ENCODE results near the gene STK10.
"Not testable (repeated sequence)": the region's sequence is repeated elsewhere in the genome, so short reads cannot be mapped to it uniquely, and the experiment has no call there.

Gene STK10

GRCh38 chr5:172166030-172166826 is 21.8 kb downstream of the STK10 start:
- no peak for DNase-seq (ENCODE audit: low read depth in 2 of 2)

GRCh38 chr5:172165465-172165864 is 22.6 kb downstream of the STK10 start:
- no peak for DNase-seq (ENCODE audit: low read depth in 2 of 2)

- no peak for DNase-seq (ENCODE audit: low read depth in 2 of 2)
These were observed 23.2 kb downstream of the STK10 start for GRCh38 chr5:172164769-172165212.

DNA sequence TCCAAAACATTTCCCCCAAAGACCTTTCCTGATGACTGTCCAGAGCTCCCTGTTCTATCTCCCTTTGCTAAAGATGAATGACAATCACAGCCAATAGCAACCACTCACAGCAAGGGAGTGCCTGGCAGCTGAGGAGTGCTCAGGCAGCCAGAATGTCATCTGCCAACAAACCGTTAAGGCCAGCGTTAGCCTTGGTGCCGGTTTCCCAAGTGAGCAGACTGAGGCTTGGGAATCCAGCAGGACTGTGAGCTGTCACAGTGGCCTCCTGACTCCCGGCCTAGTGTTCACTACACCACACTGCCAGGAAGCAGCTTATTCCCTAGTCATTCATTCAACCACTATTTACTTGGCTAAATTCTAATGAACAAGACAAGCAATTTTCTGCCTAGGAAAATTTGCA is 24.7 kb downstream of the STK10 start:
- no peak for DNase-seq (ENCODE audit: low read depth in 2 of 2)

- DNase-seq (ENCODE audit: low read depth in 2 of 2) = no peak
These were observed 25.1 kb downstream of the STK10 start for GRCh38 chr5:172162987-172163343.

DNA sequence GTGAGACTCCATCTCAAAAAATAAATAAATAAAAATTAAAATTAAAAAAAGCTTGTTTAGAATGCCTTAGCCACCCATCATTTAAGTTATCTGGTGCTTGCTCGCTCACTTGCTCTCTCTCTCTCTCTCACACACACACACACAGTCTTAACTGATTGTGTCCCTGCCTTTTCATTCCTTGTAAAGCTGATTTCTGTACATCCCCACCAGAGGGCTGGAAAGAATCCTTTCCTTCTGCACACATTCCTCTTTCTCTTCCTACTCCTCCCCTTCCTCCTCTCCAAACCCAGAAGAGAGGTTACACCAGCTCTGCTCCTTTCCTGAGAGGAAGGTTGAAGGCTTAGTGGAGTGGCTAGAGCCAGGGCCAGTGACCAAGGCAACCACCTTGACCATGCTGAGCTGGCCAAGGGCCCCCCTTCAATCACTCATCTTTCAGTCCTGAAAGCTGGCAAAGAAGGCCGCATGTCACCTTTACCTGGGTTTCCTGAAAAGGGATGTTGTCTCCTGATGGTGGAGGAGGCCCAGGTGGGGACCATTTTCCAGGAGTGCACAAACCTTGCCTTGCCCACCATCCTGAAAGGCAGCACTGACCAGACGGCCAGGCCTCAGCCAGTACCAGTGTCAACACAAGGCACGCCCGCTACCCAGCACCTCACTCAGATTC is 25.6 kb downstream of the STK10 start:
- no peak for DNase-seq (ENCODE audit: low read depth in 2 of 2)

GRCh38 chr5:172160506-172160905 is 27.5 kb downstream of the STK10 start:
- no peak for DNase-seq (ENCODE audit: low read depth in 2 of 2)

- no peak for DNase-seq (ENCODE audit: low read depth in 2 of 2)
These were observed 29.0 kb downstream of the STK10 start for GRCh38 chr5:172159016-172159415.

DNA sequence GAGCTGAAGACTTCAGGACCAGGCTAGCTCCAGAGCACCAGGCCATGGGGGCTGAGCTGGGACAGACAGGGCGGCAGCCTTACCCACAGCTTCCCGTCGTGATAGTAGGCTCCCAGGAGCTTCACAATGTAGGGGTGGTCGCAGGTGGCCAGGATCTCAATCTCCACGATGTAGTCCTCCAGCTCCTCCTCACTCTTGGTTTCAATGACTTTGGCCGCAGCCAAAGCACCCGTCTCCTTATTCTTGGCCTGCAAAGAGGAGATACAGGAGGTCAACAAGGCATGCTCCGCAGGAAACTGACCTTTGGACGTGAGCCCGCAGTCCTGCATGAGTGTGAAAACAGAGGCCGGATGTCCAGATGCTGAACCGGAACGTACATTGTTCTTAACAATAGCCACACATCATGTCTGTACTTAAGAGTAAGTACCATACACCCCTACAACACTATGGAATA is 31.5 kb downstream of the STK10 start:
- no peak for DNase-seq (ENCODE audit: low read depth in 2 of 2)

DNA sequence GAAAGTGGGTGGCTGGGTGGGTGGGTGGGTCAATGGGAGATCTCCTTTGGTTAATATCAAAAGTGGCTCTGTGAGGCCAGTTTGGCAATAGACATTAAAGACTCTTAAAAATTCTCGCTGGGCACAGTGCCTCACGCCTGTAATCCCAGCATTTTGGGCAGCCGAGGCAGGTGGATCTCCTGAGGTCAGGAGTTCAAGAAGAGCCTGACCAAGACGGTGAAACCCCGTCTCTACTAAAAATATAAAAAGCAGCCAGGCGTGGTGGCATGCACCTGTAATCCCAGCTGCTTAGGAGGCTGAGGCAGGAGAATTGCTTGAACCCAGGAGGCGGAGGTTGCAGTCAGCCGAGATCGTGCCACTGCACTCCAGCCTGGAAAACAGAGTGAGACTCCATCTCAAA is 32.9 kb downstream of the STK10 start:
- DNase-seq (ENCODE audit: low read depth in 2 of 2) = not testable (repeated sequence)

DNA sequence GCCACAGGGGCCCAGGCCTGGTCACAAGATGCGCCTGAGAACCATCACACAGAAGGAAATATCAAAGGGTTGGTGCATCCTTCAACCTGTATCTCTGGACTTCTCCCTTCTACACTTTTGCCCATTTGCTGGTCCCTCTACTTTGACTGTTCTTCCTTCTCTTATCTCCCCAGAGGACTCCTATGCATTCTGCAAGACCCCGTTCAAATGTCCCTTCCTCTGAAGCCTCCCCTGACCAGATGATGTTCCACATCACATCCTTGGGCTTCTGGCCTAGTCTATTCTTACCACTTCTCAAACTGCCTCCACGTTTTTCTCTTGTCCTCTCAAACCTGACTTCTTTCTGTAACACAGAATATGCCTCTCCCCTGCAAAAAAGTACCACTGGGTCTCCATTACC is 34.3 kb downstream of the STK10 start:
- DNase-seq (ENCODE audit: low read depth in 2 of 2) = no peak

GRCh38 chr5:172151661-172152210 is 36.3 kb downstream of the STK10 start:
- no peak for DNase-seq (ENCODE audit: low read depth in 2 of 2)

- no peak for DNase-seq (ENCODE audit: low read depth in 2 of 2)
These were observed 37.3 kb downstream of the STK10 start for GRCh38 chr5:172150514-172151425.

DNA sequence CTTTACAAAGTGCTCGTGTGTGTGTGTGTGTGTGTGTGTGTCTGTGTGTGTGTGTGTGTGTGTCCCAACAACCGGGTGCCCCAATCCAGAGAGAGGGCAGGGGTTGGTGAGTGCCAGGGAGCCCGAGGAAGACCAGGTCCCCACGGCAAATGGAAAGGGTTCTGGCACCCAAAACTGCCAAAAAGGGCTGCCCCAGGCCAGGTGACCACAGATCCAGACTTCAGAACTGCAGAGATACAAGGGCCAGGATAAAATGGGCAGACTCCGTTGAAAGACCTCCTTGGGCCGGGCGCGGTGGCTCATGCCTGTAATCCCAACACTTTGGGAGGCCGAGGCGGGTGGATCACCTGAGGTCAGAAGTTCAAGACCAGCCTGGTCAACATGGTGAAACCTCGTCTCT is 38.5 kb downstream of the STK10 start:
- DNase-seq (ENCODE audit: low read depth in 2 of 2) = not testable (repeated sequence)

- DNase-seq (ENCODE audit: low read depth in 2 of 2) = no peak
These were observed 39.0 kb downstream of the STK10 start for GRCh38 chr5:172149073-172149472.

DNA sequence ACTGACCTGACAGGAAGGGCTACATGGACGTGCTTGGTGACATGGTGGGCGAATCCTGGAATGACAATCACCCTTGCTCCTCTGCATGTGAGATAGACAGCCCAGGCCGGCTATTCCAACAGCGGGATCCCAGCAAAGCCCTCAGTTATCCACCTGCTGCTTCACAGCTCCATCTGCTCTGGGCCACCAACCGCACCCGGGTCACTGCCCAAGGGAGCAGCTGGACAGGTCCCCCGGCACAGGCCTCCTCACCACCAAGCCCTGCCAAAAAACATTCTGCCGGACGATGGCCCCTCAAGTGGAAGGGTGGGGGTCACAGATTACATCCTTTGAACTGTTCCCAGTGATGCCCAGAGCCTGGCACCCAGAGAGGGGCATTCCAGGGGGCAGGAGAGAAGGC is 39.6 kb downstream of the STK10 start:
- DNase-seq (ENCODE audit: low read depth in 2 of 2) = no peak

DNA sequence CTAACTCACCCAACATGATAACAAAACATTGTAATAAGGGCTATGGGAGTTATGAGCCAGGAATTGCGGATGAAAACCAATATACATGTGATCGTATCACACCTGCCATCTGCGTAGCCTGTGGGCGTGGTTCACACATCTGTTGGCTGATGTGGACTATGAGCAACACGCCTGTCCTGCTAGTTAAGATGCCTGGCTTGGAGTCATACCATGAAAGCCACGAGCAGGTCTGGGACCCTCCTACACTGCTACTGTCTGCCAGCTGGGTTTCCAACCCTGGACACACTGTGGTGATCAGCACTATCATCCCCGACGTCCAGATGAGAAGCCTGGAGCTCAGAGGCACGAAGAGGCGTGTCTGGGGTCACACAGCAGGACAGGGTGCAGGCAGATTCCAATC is 40.2 kb downstream of the STK10 start:
- DNase-seq (ENCODE audit: low read depth in 2 of 2) = no peak

GRCh38 chr5:172146748-172147092 is 41.3 kb downstream of the STK10 start:
- DNase-seq (ENCODE audit: low read depth in 2 of 2) = no peak

GRCh38 chr5:172145870-172146747 is 41.9 kb downstream of the STK10 start:
- DNase-seq (ENCODE audit: low read depth in 2 of 2) = no peak

- DNase-seq (ENCODE audit: low read depth in 2 of 2) = no peak
These were observed 42.8 kb downstream of the STK10 start for GRCh38 chr5:172144931-172145869.

Measured in stimulated activated CD8-positive, alpha-beta memory T cell treated with anti-CD3 and anti-CD28 coated beads, Interleukin-2, amount 100 ng/mL, for 1 hour (primary cell).